Fibroblast of pulmonary artery (primary cell): ENCODE results near the gene TYRO3.
"Not testable (repeated sequence)": the region's sequence is repeated elsewhere in the genome, so short reads cannot be mapped to it uniquely, and the experiment has no call there.

Experiments used
- DNase-seq: peaks from one replicate; pipeline ENCODE4 v3.0.0-alpha.2; 2010; ENCODE audit warnings: low read depth
- H3K4me3 ChIP-seq: replicated peaks from 2 replicates; pipeline ENCODE4 v1.5.1; 2011; ENCODE audit warnings: low read depth, mild to moderate bottlenecking, control low read depth, low read length, moderate library complexity
- TF ChIP-seq, protein P1 (sequence below): IDR thresholded peaks from 2 replicates; pipeline ENCODE4 v1.5.1; 2011; ENCODE audit warnings: mild to moderate bottlenecking, control low read depth, low read length, inconsistent platforms; ENCODE audit errors: missing control alignments

TYRO3 gene

DNA sequence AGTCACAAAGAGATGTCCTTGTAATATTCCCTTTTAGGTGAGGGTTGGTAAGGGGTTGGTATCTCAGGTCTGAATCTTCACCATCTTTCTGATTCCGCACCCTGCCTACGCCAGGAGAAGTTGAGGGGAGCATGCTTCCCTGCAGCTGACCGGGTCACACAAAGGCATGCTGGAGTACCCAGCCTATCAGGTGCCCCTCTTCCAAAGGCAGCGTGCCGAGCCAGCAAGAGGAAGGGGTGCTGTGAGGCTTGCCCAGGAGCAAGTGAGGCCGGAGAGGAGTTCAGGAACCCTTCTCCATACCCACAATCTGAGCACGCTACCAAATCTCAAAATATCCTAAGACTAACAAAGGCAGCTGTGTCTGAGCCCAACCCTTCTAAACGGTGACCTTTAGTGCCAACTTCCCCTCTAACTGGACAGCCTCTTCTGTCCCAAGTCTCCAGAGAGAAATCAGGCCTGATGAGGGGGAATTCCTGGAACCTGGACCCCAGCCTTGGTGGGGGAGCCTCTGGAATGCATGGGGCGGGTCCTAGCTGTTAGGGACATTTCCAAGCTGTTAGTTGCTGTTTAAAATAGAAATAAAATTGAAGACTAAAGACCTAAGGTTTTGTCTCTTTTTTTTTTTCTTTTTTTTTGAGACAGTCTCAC is 19.8 kb downstream of the TYRO3 start:
- TF ChIP-seq, protein P1, sequence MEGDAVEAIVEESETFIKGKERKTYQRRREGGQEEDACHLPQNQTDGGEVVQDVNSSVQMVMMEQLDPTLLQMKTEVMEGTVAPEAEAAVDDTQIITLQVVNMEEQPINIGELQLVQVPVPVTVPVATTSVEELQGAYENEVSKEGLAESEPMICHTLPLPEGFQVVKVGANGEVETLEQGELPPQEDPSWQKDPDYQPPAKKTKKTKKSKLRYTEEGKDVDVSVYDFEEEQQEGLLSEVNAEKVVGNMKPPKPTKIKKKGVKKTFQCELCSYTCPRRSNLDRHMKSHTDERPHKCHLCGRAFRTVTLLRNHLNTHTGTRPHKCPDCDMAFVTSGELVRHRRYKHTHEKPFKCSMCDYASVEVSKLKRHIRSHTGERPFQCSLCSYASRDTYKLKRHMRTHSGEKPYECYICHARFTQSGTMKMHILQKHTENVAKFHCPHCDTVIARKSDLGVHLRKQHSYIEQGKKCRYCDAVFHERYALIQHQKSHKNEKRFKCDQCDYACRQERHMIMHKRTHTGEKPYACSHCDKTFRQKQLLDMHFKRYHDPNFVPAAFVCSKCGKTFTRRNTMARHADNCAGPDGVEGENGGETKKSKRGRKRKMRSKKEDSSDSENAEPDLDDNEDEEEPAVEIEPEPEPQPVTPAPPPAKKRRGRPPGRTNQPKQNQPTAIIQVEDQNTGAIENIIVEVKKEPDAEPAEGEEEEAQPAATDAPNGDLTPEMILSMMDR = no peak
- H3K4me3 ChIP-seq = no peak overlapping the region
- no peak for DNase-seq

DNA sequence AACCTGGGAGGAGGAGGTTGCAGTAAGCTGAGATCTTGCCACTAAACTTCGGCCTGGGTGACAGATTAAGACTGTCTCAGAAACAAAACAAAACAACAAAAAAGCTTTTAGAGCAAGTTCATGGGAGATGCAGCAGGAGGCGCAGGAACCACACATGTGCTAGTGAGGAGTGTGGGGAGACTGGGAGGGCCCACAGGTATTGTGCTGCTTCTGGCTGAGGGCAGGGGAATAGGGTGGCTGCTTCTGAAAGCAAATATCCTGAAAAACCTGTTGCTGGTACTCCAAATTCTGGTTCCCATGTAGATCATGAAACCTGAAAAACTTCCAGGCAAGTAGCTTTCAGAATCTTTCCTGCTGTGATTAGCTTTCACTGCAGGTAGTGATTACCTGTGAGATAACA is 22.1 kb downstream of the TYRO3 start:
- TF ChIP-seq, protein P1 = peak; percentile 17
- no peak overlapping the region for H3K4me3 ChIP-seq

DNA sequence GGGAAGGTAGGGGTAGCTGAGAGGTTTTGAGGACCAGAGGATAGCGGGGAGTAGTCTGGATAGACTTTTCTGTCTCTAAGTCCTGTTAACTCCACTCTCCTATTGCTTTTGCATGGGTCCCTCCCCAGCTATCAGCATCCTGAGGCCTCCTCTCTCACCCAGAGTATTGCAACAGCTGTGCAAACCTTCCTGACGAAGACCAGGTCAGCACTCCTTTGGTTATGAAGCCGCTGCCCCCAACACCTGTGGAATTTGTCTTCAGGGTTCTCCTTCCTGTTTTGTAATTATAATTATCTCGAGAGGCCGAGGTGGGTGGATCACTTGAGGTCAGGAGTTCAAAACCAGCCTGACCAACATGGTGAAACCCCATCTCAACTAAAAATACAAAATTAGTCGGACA is 24.8 kb downstream of the TYRO3 start:
- no peak for DNase-seq
- TF ChIP-seq, protein P1 = no peak
- H3K4me3 ChIP-seq = no peak overlapping the region

More for the DNA sequence above, 22.1 kb downstream of the TYRO3 start:
- DNase-seq = no peak

DNA sequence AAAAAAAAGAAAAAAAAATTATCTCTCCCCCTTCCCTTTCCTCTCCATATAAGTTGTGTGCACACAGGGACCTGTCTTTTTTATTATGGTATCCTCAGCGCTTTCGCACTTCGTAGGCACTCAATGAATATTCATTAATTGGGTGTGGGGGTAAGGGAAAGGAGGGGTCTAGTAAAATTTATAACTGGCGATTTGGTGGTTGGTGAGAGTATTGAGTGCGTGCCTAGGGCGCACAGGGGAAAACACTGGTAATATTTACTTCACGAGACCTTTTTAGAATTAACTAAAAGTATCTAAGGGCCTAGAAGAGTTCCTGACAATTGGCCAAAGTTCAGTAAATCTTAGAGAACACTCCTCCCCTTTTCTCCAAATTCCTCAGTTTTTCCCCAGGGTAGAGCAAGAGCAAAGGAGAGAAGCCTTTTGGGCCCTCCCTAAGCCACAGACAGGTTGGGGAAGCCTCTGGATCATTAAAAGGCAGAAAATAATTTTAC is 25.7 kb downstream of the TYRO3 start:
- no peak overlapping the region for H3K4me3 ChIP-seq
- TF ChIP-seq, protein P1 = no peak
- no peak for DNase-seq

DNA sequence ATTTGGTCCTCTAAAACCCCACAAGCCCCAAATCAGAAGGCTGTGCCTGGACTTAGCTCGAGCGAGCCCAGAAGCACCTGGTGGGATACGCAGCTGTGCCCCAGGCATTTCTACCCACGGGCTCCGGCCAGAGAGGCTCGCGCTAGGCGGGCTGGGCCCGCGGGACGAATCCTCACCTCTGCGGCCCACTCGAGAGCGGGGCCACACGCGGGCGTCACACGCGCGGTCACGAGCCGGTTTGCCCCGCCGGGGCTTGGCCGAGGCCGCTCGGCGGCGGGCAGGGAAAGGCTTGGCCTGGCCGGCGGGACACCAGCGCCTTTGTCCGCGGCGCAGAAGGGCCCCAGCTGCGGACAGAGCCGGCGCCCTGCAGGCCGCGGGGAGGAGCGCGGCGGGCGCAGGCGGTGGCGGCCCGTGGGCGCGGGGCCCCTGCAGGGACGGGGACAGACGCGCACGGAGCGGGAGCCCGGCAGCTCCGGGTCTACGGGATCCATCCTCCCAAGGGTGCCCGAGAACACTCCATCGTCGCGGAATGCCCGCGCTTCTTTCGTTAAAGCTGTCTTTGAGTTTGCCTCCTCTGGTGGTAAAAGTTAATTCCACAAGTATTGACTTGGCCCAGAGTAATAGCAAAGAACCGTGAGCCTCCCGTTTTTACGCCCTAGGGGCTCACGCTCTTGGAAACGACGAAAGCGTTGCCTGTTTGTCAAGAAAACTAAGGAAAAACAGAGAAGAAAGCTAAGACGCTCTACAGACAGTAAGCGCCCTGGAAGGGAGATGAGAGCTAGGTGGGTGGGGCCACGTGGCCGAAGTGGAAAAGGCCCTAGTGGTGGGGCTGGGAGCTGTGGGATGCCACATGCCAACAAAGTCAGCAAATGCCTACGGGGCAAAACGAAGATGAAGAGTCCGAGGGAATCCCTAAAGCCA is 26.4 kb downstream of the TYRO3 start:
- TF ChIP-seq, protein P1 = peak; percentile 43
- peak; percentile 69 for DNase-seq
- H3K4me3 ChIP-seq = peak overlapping the region; percentile 21

DNA sequence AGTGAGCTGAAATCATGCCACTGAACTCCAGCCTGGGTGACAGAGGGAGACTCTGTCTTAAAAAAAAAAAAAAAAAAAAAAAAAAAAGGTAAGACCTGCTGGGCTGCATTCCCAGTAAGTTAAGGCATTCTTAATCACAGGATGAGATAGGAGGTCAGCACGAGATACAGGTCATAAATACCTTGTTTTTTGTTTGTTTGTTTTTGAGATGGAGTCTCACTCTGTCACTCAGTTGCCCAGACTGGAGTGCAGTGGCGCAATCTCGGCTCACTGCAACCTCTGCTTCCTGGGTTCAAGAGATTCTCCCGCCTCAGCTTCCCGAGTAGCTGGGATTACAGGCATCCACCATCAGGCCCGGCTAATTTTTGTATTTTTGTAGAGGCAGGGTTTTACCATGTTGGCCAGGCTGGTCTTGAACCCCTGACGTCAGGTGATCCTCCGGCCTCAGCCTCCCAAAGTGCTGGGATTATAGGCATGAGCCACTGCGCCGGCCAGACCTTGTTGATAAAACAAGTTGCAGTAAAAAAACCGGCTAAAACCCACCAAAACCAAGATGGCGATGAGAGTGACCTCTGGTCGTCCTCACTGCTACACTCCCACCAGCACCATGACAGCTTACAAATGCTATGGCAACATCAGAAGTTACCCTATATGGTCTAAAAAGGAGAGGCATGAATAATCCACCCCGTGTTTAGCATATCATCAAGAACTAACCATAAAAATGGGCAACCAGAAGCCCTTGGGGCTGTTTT is 27.7 kb downstream of the TYRO3 start:
- DNase-seq, H3K4me3 ChIP-seq: not testable (repeated sequence)

DNA sequence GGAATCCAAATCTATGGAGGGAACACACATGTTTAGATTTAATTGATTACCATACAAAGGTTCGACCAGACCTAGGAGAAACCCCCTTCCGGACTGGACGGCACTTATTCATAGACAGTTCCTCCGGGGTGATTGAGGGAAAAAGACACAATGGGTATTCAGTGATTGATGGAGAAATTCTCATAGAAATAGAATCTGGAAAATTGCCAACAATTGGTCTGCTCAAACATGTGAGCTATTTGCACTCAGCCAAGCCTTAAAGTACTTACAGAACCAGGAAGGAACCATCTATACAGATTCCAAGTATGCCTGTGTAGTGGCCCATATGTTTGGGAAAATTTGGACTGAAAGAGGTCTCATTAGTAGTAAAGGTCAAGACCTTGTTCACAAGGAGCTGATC is 30.0 kb downstream of the TYRO3 start:
- H3K4me3 ChIP-seq, DNase-seq: not testable (repeated sequence)

DNA sequence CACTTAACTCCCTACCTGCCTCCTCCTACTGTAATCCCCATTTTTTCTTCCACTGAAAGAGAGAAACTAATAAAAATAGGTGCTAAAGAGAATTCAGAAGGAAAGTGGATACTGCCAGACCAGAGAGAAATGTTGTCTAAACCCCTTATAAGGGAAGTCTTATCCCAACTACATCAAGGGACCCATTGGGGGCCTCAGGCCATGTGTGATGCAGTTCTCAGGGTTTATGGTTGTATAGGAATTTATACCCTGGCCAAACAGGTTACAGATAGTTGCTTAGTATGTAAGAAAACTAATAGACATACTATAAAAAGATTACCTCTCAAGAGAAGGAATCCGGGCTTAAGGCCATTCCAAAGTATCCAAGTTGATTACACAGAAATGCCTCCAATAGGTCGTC is 30.6 kb downstream of the TYRO3 start:
- H3K4me3 ChIP-seq, DNase-seq: not testable (repeated sequence)

DNA sequence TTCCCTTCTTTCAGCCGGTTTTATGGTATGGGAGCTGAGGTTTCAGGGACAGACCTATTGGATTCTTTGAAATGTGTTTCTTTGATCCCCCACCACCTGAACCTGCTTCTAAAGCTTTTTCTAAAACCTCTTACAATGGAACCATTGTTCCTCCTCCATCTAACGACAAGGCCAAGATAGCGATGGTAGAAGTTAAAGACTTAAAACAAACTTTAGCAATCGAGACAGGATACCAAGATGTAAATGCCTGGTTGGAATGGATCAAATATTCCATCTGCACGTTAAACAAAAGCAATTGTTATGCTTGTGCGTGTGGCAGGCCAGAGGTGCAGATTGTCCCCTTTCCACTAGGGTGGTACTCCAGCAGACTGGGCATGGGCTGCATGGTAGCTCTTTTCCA is 32.2 kb downstream of the TYRO3 start:
- not testable (repeated sequence) for H3K4me3 ChIP-seq, DNase-seq

DNA sequence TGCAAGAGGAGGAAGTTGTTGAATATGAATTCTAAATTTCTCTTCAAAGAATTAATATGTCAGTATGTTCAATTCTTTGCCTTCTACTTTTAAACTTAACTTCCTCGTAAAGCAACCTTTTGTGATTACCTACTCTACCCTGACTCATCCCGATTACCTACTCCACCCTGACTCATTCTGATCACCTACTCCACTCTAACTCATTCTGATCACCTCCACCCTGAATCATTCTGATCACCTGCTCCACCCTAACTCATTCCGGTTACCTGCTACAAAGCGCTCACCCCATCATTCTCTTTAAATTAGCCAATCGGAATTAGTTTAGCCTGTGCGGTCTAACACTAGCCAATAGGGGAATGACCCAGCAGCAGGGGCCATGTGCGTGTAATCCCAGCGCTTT is 33.7 kb downstream of the TYRO3 start:
- not testable (repeated sequence) for DNase-seq

More for the DNA sequence above, 33.7 kb downstream of the TYRO3 start:
- H3K4me3 ChIP-seq = not testable (repeated sequence)
